ENCODE measurements around the gene SBF2. TPM values are rescaled to one million over a fixed set of nuclear protein-coding genes. Genes with fewer than 3 reads are reported as not detected.

SBF2 gene
- total RNA-seq, 2 donors from 2014 or later = 30.5 to 47.0 TPM

DNA sequence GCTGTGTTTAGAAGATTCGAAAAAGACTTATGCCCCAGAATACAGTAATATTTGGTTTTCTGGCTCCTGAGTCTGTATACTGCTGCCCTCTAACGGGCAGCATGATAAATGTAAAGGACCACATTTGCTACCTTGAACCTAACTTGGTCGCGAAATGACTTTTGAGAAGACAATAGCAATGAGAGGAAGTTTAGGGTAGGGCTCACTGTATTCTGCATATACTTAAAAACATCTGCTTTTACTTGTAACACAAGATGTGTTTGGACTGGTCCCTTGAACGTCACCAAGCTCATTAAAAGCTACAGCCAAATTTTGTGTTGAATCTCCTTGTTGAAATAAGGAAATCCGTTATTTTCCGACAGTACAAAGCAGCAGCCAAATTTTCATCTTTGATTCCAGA is 321.0 kb downstream of the SBF2 start:
- peak; percentile 56 for TF ChIP-seq CTCF (IDR thresholded peaks at IDR 0.05)
- no peak overlapping the region for H3K27ac ChIP-seq
- no peak overlapping the region for H3K9ac ChIP-seq (ENCODE audit: low read depth in 2 of 2, low read length in 2 of 2)
- H3K4me1 ChIP-seq = no peaks in the 10 kb centered on the region
- H3K27me3 ChIP-seq = no peaks in the 10 kb centered on the region
- no peaks in the 10 kb centered on the region for H3K36me3 ChIP-seq
- no peak overlapping the region for H3K4me3 ChIP-seq
- intact Hi-C loops (cut with DNase I) = loop anchor here (5.0 kb wide), 1 partner anchor 216 kb away; no protein-coding TSS in a partner anchor
- DNase-seq = no peak
- H3K9me3 ChIP-seq = no peaks in the 10 kb centered on the region

DNA sequence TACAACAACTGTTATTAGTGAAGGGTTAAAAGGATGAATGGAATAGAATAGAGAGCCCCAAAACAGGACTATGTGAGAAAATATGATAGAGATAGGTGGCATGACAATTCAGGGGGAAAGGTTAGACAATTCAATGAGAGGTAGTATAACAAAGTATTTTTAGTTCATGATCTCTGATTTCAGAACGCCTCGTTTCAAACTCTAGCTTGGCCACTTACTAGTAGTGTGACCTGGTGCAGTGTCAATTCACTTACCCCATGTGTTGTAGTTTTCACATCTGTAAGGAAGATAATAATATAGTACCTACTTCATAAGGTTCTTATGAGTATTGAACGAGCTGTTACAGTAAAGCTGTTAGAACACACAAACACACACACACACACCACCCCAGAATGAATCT is 322.1 kb downstream of the SBF2 start:
- Histone ChIP-seq H3K4me1 (no peaks in the 10 kb centered on the region), H3K27me3 (no peaks in the 10 kb centered on the region), H3K9ac (ENCODE audit: low read depth in 2 of 2, low read length in 2 of 2) (no peak overlapping the region), H3K4me3 (no peak overlapping the region), H3K9me3 (no peaks in the 10 kb centered on the region), H3K27ac (no peak overlapping the region), H3K36me3 (no peaks in the 10 kb centered on the region)
- TF ChIP-seq CTCF (IDR thresholded peaks at IDR 0.05) = no peak
- DNase-seq = no peak
- intact Hi-C loops (cut with DNase I) = loop anchor here (5.0 kb wide), 1 partner anchor 215 kb away; no protein-coding TSS in a partner anchor

DNA sequence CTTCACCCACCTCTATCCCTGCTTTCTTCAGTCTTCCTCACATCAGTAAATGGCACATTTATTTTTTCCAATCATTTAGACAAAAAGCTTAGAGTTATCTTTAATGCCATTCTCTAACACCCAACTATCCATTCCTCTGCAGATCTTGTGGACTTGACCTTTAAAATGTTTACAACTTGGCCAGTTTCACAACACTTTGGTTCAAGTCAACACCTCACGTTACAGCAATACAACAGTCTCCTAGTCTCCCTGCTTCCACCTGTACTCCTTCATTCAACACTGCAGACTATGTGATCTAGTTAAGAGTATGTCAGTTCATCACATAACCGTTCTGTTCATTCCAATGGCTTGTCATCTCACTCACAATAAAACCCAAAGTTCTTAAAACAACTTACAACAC is 325.0 kb downstream of the SBF2 start:
- no peak for DNase-seq
- Histone ChIP-seq H3K4me1 (no peaks in the 10 kb centered on the region), H3K36me3 (no peaks in the 10 kb centered on the region), H3K9me3 (no peaks in the 10 kb centered on the region), H3K27me3 (no peaks in the 10 kb centered on the region), H3K27ac (no peak overlapping the region), H3K4me3 (no peak overlapping the region), H3K9ac (ENCODE audit: low read depth in 2 of 2, low read length in 2 of 2) (no peak overlapping the region)
- intact Hi-C loops (cut with DNase I) = no loop called here
- TF ChIP-seq CTCF (IDR thresholded peaks at IDR 0.05) = no peak

- no peaks in the 10 kb centered on the region for H3K36me3 ChIP-seq
- no peak for DNase-seq
- H3K9ac ChIP-seq (ENCODE audit: low read depth in 2 of 2, low read length in 2 of 2) = no peak overlapping the region
- TF ChIP-seq CTCF (IDR thresholded peaks at IDR 0.05) = no peak
- H3K27ac ChIP-seq = no peak overlapping the region
- no peaks in the 10 kb centered on the region for H3K4me1 ChIP-seq
- H3K4me3 ChIP-seq = no peak overlapping the region
- intact Hi-C loops (cut with DNase I) = no loop called here
- no peaks in the 10 kb centered on the region for H3K9me3 ChIP-seq
- H3K27me3 ChIP-seq = no peaks in the 10 kb centered on the region
These were observed 331.3 kb downstream of the SBF2 start for GRCh38 chr11:9962722-9963121.

DNA sequence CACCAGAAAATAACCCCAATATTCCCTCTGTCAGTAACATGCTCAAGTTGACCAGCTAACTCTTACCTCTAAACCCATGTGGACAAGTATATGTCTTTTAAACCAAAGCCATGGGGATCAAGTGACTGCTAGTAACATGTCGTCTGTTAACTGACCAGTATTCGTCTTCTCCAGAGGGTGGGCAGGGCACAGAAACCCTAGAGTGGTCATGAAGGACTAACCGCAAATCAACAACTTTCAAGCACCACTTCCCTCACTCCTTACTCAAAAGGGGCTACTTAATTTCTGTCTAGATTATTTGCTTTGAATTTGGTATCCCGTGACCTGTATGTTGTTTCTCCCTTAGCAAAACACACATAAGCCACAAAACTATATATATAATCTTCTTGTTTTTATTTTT is 336.9 kb downstream of the SBF2 start:
- TF ChIP-seq CTCF (IDR thresholded peaks at IDR 0.05) = no peak
- no peak overlapping the region for H3K4me3 ChIP-seq
- H3K9ac ChIP-seq (ENCODE audit: low read depth in 2 of 2, low read length in 2 of 2) = no peak overlapping the region
- no peak overlapping the region for H3K27ac ChIP-seq
- H3K36me3 ChIP-seq = no peaks in the 10 kb centered on the region
- H3K4me1 ChIP-seq = no peaks in the 10 kb centered on the region
- no peaks in the 10 kb centered on the region for H3K27me3 ChIP-seq
- intact Hi-C loops (cut with DNase I) = no loop called here
- no peaks in the 10 kb centered on the region for H3K9me3 ChIP-seq
- no peak for DNase-seq

DNA sequence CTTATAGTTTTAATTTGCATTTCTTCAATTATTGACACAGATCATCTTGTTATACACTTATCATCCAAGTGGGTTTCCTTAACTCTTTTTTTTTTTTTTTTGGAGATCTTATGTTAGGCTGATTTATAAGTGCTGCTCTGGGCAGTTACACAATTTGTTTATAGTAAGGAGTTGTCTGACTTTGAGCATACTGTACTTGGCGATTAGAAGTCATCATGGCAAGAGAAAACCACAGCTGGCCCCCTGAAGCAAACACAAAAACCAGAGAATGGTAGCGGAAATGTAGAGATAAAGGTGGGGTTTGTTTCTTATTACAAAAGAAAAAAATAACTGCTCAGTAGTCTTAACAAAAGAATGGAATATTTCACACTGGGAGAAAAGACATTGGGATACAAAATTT is 337.5 kb downstream of the SBF2 start:
- H3K9ac ChIP-seq (ENCODE audit: low read depth in 2 of 2, low read length in 2 of 2) = no peak overlapping the region
- TF ChIP-seq CTCF (IDR thresholded peaks at IDR 0.05) = no peak
- H3K27me3 ChIP-seq = no peaks in the 10 kb centered on the region
- no peak for DNase-seq
- no peaks in the 10 kb centered on the region for H3K9me3 ChIP-seq
- no peaks in the 10 kb centered on the region for H3K4me1 ChIP-seq
- intact Hi-C loops (cut with DNase I) = no loop called here
- H3K4me3 ChIP-seq = no peak overlapping the region
- H3K27ac ChIP-seq = no peak overlapping the region
- H3K36me3 ChIP-seq = no peaks in the 10 kb centered on the region

Data from colonic mucosa (tissue), 4 donors.